ENCODE data around the gene OR2A2.
"Not testable (repeated sequence)": the region's sequence is repeated elsewhere in the genome, so short reads cannot be mapped to it uniquely, and the experiment has no call there.

The OR2A2 gene

DNA sequence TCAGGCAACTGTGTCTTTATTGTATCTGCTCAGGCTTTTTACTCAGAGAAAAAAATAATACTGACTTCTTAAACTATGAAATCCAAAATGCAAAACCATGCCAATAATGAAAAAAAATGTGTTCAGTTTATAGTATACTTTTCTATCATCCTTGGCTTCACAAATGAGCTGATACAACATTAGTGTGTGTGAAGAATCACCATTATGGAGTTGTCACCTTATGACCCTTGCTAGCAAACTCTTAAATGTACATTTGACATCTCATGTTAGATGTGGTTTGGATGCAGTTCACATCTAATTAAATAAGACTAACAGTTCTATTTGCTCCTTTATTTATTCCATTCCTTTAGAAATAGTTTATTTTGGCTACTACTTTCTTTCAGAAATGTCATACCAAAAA is 4.2 kb upstream of the OR2A2 start:
- Histone ChIP-seq H3K4me1 (ENCODE audit: control insufficient read depth in 1 of 2, insufficient read depth in 2 of 2, low read length in 2 of 2) (no peaks in the 10 kb centered on the region), H3K4me3 (ENCODE audit: low read depth in 1 of 2, low read length in 2 of 2) (no peak overlapping the region)

DNA sequence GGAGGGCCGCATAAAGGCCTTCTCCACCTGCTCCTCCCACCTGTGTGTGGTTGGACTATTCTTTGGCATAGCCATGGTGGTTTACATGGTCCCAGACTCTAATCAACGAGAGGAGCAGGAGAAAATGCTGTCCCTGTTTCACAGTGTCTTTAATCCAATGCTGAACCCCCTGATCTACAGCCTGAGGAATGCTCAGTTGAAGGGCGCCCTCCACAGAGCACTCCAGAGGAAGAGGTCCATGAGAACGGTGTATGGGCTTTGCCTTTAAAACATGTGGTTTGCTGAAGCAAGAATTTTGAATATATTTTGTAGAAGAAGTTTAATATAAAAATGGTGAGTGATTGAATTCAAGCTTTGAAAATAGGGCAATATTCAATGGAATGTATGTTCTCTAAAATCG is 889 bp downstream of the OR2A2 start:
- Histone ChIP-seq H3K4me1 (ENCODE audit: control insufficient read depth in 1 of 2, insufficient read depth in 2 of 2, low read length in 2 of 2) (no peaks in the 10 kb centered on the region), H3K36me3 (ENCODE audit: control insufficient read depth in 1 of 2, insufficient read depth in 2 of 2, low read length in 2 of 2) (no peaks in the 10 kb centered on the region), H3K27me3 (ENCODE audit: low read depth, low read length) (no peaks in the 10 kb centered on the region), H3K27ac (ENCODE audit: low read length) (no peak overlapping the region), H3K9me3 (ENCODE audit: control insufficient read depth in 1 of 2, low read length in 2 of 2) (no peaks in the 10 kb centered on the region), H3K4me3 (ENCODE audit: low read depth in 1 of 2, low read length in 2 of 2) (no peak overlapping the region)

More for the DNA sequence above, 4.2 kb upstream of the OR2A2 start:
- no peak overlapping the region for H3K27ac ChIP-seq (ENCODE audit: low read length)
- H3K27me3 ChIP-seq (ENCODE audit: low read depth, low read length): no peaks in the 10 kb centered on the region
- no peaks in the 10 kb centered on the region for H3K9me3 ChIP-seq (ENCODE audit: control insufficient read depth in 1 of 2, low read length in 2 of 2)
- H3K36me3 ChIP-seq (ENCODE audit: control insufficient read depth in 1 of 2, insufficient read depth in 2 of 2, low read length in 2 of 2): no peaks in the 10 kb centered on the region

DNA sequence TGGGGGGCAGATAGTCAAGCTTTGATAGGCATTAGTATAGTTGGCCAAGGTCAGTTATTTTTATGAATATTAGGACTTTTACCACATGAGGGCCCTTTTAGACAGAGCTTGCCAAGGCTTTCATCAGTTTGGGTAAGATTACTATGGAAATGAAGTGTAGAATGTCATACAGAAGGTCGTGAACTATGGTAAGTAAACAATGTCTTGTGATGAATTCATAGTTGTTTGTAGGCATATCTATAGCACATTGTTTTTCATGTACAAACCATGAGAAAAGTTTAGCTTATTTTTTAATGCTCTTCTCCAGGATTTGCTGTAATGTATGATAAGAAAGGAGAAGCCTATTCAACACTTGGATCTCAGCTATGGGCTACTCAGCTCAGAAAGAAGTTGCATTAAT is 4.3 kb downstream of the OR2A2 start:
- Histone ChIP-seq H3K27me3 (ENCODE audit: low read depth, low read length) (no peaks in the 10 kb centered on the region), H3K27ac (ENCODE audit: low read length) (no peak overlapping the region), H3K9me3 (ENCODE audit: control insufficient read depth in 1 of 2, low read length in 2 of 2) (no peaks in the 10 kb centered on the region), H3K4me1 (ENCODE audit: control insufficient read depth in 1 of 2, insufficient read depth in 2 of 2, low read length in 2 of 2) (no peaks in the 10 kb centered on the region), H3K36me3 (ENCODE audit: control insufficient read depth in 1 of 2, insufficient read depth in 2 of 2, low read length in 2 of 2) (no peaks in the 10 kb centered on the region), H3K4me3 (ENCODE audit: low read depth in 1 of 2, low read length in 2 of 2) (no peak overlapping the region)

DNA sequence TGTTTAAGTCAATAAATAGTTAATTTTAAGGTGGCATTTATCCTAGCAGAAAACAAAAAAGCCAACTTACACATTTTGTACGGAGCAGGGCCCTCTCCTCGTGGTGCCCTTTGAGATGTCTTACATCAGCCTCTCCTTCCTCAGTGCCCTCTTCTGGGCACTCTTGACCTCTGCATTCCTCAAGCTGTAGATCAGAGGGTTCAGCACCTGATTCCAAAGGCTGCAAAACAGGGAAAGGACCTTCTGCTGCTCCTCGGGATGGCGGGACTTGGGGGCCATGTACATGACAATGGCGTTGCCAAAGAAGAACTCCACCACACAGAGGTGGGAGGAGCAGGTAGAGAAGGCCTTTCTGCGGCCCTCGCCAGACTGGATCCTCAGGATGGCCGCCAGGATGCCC is 9.0 kb downstream of the OR2A2 start:
- Histone ChIP-seq H3K27me3 (ENCODE audit: low read depth, low read length) (no peaks in the 10 kb centered on the region), H3K9me3 (ENCODE audit: control insufficient read depth in 1 of 2, low read length in 2 of 2) (no peaks in the 10 kb centered on the region), H3K27ac (ENCODE audit: low read length) (no peak overlapping the region), H3K4me1 (ENCODE audit: control insufficient read depth in 1 of 2, insufficient read depth in 2 of 2, low read length in 2 of 2) (no peaks in the 10 kb centered on the region), H3K4me3 (ENCODE audit: low read depth in 1 of 2, low read length in 2 of 2) (no peak overlapping the region), H3K36me3 (ENCODE audit: control insufficient read depth in 1 of 2, insufficient read depth in 2 of 2, low read length in 2 of 2) (no peaks in the 10 kb centered on the region)

DNA sequence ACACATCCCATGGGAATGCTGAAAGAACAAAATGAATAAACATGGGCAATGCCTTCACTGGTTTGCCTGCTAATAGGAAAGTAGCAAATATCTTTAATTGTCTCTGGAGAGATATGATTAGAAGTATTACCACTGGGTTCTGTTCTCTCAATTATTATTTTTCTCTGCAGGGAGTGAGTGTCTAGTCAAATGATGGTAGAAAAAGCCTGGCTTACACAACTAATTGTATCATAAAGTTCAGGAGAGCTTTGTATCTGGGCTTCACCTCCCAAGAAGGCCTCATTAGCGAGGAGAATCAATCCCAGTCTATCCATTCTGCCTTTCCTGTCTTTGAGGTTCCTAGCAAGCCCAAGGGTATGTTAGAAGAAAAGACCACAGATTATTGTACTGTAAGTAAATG is 13.5 kb downstream of the OR2A2 start, which contains the start of gene OR2A14:
Gene OR2A14, plus strand, starts transcription at position 301 of the 400 bp plus-strand sequence. CDS start 5,937 bp downstream, outside the sequence.
- Histone ChIP-seq H3K36me3 (ENCODE audit: control insufficient read depth in 1 of 2, insufficient read depth in 2 of 2, low read length in 2 of 2) (no peaks in the 10 kb centered on the region), H3K9me3 (ENCODE audit: control insufficient read depth in 1 of 2, low read length in 2 of 2) (no peaks in the 10 kb centered on the region), H3K27ac (ENCODE audit: low read length) (no peak within 1 kb of the TSS), H3K4me1 (ENCODE audit: control insufficient read depth in 1 of 2, insufficient read depth in 2 of 2, low read length in 2 of 2) (no peaks in the 10 kb centered on the region), H3K4me3 (ENCODE audit: low read depth in 1 of 2, low read length in 2 of 2) (no peak within 1 kb of the TSS), H3K27me3 (ENCODE audit: low read depth, low read length) (no peaks in the 10 kb centered on the region)

DNA sequence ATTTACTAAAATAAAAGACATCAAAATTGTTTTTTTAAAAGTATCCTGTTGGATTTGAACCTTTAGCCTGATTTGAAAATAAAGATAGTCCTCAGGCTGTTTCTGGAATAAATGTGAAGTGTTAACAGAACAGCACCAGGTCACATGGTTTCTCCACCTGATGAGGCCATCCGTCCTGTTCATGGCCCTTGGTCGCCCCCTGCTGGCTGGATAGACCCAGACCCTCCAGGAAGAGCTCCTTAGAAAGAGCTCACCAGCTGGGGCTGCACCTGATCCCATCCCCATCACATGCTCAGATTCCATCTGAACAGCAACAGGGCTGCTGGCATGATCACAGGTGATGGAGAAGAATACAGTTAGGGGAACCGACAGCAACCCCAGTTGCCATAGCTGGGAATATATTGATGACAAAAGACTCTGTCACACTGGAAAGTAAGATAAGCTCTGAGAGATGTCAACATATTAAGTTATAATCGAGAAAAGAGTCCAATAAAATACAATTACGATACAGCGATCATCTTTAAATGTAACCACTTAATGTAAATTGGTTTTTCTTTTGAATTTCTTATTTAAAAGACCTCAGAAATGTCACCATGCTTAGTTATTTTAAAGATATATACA is 18.4 kb downstream of the OR2A2 start:
- Histone ChIP-seq H3K9me3 (ENCODE audit: control insufficient read depth in 1 of 2, low read length in 2 of 2) (no peaks in the 10 kb centered on the region), H3K27me3 (ENCODE audit: low read depth, low read length) (no peaks in the 10 kb centered on the region), H3K4me1 (ENCODE audit: control insufficient read depth in 1 of 2, insufficient read depth in 2 of 2, low read length in 2 of 2) (no peaks in the 10 kb centered on the region), H3K36me3 (ENCODE audit: control insufficient read depth in 1 of 2, insufficient read depth in 2 of 2, low read length in 2 of 2) (no peaks in the 10 kb centered on the region), H3K27ac (ENCODE audit: low read length) (no peak overlapping the region), H3K4me3 (ENCODE audit: low read depth in 1 of 2, low read length in 2 of 2) (no peak overlapping the region)

DNA sequence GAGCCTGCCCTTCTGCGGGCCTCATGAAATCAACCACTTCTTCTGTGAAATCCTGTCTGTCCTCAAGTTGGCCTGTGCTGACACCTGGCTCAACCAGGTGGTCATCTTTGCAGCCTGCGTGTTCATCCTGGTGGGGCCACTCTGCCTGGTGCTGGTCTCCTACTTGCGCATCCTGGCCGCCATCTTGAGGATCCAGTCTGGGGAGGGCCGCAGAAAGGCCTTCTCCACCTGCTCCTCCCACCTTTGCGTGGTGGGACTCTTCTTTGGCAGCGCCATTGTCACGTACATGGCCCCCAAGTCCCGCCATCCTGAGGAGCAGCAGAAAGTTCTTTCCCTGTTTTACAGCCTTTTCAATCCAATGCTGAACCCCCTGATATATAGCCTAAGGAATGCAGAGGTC is 20.2 kb downstream of the OR2A2 start:
- H3K9me3 ChIP-seq (ENCODE audit: control insufficient read depth in 1 of 2, low read length in 2 of 2); H3K4me1 ChIP-seq (ENCODE audit: control insufficient read depth in 1 of 2, insufficient read depth in 2 of 2, low read length in 2 of 2); H3K36me3 ChIP-seq (ENCODE audit: control insufficient read depth in 1 of 2, insufficient read depth in 2 of 2, low read length in 2 of 2); H3K27ac ChIP-seq (ENCODE audit: low read length); H3K4me3 ChIP-seq (ENCODE audit: low read depth in 1 of 2, low read length in 2 of 2); H3K27me3 ChIP-seq (ENCODE audit: low read depth, low read length): not testable (repeated sequence)

DNA sequence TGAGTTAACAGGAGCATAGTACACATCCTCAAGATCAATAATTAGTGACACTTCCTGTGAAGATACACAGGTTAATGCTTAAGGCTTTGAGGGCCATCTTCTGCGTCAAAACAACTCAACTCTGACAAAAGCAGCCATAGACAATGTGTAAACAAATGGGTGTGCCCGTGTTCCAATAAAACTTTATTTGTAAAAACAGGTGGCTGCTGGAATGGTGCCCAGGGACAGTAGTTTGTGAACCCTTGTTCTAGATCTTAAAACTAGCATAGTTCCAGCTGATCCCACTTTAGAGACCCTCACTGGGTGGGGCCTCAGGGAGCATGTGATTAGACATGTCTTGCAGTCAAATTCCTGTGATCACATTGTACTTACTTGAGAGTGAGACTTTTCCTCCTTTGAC is 21.3 kb downstream of the OR2A2 start:
- H3K9me3 ChIP-seq (ENCODE audit: control insufficient read depth in 1 of 2, low read length in 2 of 2): no peaks in the 10 kb centered on the region
- no peak overlapping the region for H3K4me3 ChIP-seq (ENCODE audit: low read depth in 1 of 2, low read length in 2 of 2)
- no peak overlapping the region for H3K27ac ChIP-seq (ENCODE audit: low read length)
- no peaks in the 10 kb centered on the region for H3K27me3 ChIP-seq (ENCODE audit: low read depth, low read length)
- H3K36me3 ChIP-seq (ENCODE audit: control insufficient read depth in 1 of 2, insufficient read depth in 2 of 2, low read length in 2 of 2): no peaks in the 10 kb centered on the region
- H3K4me1 ChIP-seq (ENCODE audit: control insufficient read depth in 1 of 2, insufficient read depth in 2 of 2, low read length in 2 of 2): no peaks in the 10 kb centered on the region

DNA sequence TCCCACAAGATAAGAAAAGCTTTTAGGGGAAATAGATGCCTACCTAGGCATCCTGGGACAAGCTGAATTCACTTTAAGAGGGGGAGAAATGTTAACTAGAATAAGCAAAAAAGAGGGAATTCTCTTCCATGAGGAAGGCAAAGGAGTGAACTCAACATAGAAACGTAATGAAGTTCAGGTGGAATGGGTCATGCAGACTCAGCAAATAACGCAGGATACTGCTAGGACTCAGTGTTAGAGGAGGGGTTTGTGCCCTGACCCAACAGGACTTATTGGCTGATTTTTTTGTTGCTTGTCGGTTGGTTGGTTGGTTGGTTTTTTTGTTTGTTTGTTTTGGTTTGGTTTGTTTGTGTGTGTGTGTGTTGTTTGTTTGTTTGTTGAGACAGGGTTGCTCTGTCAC is 22.9 kb downstream of the OR2A2 start:
- H3K9me3 ChIP-seq (ENCODE audit: control insufficient read depth in 1 of 2, low read length in 2 of 2): no peaks in the 10 kb centered on the region
- H3K36me3 ChIP-seq (ENCODE audit: control insufficient read depth in 1 of 2, insufficient read depth in 2 of 2, low read length in 2 of 2): no peaks in the 10 kb centered on the region
- H3K27me3 ChIP-seq (ENCODE audit: low read depth, low read length): no peaks in the 10 kb centered on the region
- H3K27ac ChIP-seq (ENCODE audit: low read length): no peak overlapping the region
- no peaks in the 10 kb centered on the region for H3K4me1 ChIP-seq (ENCODE audit: control insufficient read depth in 1 of 2, insufficient read depth in 2 of 2, low read length in 2 of 2)
- no peak overlapping the region for H3K4me3 ChIP-seq (ENCODE audit: low read depth in 1 of 2, low read length in 2 of 2)

DNA sequence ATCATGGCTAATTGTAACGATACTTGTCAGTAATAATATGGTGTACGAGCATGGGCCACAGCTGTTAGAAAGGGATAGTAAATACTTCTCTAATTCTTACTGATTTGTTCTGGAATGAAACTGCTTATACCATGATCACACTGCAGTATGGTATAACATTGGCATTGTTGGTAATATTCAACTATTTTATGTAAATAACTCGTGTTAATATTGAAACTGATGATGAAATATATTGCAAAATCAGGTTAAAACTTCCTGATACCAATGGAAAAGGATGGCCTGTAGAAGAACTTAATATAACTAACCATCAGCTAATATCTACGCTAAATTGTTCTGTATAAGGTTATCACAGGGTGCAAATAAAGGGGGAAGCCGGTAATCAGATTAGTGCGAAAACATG is 23.9 kb downstream of the OR2A2 start:
- H3K4me3 ChIP-seq (ENCODE audit: low read depth in 1 of 2, low read length in 2 of 2): no peak overlapping the region
- no peaks in the 10 kb centered on the region for H3K4me1 ChIP-seq (ENCODE audit: control insufficient read depth in 1 of 2, insufficient read depth in 2 of 2, low read length in 2 of 2)
- no peaks in the 10 kb centered on the region for H3K36me3 ChIP-seq (ENCODE audit: control insufficient read depth in 1 of 2, insufficient read depth in 2 of 2, low read length in 2 of 2)
- no peak overlapping the region for H3K27ac ChIP-seq (ENCODE audit: low read length)
- no peaks in the 10 kb centered on the region for H3K27me3 ChIP-seq (ENCODE audit: low read depth, low read length)
- H3K9me3 ChIP-seq (ENCODE audit: control insufficient read depth in 1 of 2, low read length in 2 of 2): no peaks in the 10 kb centered on the region

DNA sequence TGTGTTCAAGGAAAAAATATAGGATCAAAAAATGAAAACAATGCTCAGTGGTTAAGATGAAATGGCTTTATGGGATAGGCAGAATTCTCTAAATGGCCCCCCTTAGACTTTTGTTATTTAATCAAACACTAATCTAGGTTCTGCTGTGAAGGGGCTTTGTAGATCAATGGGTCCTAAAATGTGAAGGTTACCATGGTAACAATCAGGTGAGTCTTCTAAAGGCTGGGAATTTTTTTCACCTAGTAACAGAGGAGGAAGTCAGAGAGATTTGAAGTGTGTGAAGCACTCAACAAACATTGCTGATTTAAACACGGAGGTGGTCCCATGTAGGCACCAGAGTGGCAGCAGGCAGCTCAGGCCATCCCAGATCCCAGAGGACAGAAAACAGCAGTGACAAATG is 24.7 kb downstream of the OR2A2 start:
- no peak overlapping the region for H3K27ac ChIP-seq (ENCODE audit: low read length)
- no peak overlapping the region for H3K4me3 ChIP-seq (ENCODE audit: low read depth in 1 of 2, low read length in 2 of 2)
- H3K27me3 ChIP-seq (ENCODE audit: low read depth, low read length): no peaks in the 10 kb centered on the region
- H3K4me1 ChIP-seq (ENCODE audit: control insufficient read depth in 1 of 2, insufficient read depth in 2 of 2, low read length in 2 of 2): no peaks in the 10 kb centered on the region
- H3K9me3 ChIP-seq (ENCODE audit: control insufficient read depth in 1 of 2, low read length in 2 of 2): no peaks in the 10 kb centered on the region
- no peaks in the 10 kb centered on the region for H3K36me3 ChIP-seq (ENCODE audit: control insufficient read depth in 1 of 2, insufficient read depth in 2 of 2, low read length in 2 of 2)

DNA sequence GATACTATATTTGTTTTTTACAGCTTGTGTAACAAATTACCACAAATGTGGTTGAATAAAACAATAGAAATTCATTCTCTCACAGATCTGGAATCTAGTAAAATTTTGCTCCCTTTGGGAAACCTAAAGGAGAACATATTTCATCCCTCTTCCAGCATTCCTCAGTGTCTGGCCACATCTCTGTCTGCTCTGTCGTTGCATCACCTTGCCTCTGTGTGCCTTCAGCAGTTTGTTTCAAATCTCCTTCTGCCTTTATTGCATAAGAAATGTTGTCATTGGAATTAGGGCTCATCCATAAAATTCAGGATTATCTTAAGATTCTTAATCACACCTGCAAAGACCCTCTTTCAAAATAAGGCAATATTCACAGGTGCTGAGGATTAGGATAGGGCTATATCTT is 28.1 kb downstream of the OR2A2 start:
- H3K27me3 ChIP-seq (ENCODE audit: low read depth, low read length): no peaks in the 10 kb centered on the region
- H3K36me3 ChIP-seq (ENCODE audit: control insufficient read depth in 1 of 2, insufficient read depth in 2 of 2, low read length in 2 of 2): no peaks in the 10 kb centered on the region
- H3K4me1 ChIP-seq (ENCODE audit: control insufficient read depth in 1 of 2, insufficient read depth in 2 of 2, low read length in 2 of 2): no peaks in the 10 kb centered on the region

More for the DNA sequence above, 28.1 kb downstream of the OR2A2 start:
- no peaks in the 10 kb centered on the region for H3K9me3 ChIP-seq (ENCODE audit: control insufficient read depth in 1 of 2, low read length in 2 of 2)
- no peak overlapping the region for H3K4me3 ChIP-seq (ENCODE audit: low read depth in 1 of 2, low read length in 2 of 2)
- H3K27ac ChIP-seq (ENCODE audit: low read length): no peak overlapping the region

All from muscle layer of duodenum (tissue), 2 donors.